Choroid plexus epithelial cell (primary cell): ENCODE data around the gene CEP126.

Source experiments
- DNase-seq: peaks from one replicate; pipeline ENCODE4 v3.0.0-alpha.2; 2010; ENCODE audit warnings: low read depth
- H3K4me3 ChIP-seq: 2 replicates; pipeline ENCODE4 v1.5.1; 2011; ENCODE audit warnings: low read depth, mild to moderate bottlenecking, control low read depth, low read length, moderate library complexity
- TF ChIP-seq, protein P1 (sequence below): conservative IDR thresholded peaks from 2 replicates; pipeline ENCODE4 v1.5.1; 2011; ENCODE audit warnings: low read depth, mild to moderate bottlenecking, control low read depth, inconsistent platforms, low read length, moderate library complexity

Gene CEP126

DNA sequence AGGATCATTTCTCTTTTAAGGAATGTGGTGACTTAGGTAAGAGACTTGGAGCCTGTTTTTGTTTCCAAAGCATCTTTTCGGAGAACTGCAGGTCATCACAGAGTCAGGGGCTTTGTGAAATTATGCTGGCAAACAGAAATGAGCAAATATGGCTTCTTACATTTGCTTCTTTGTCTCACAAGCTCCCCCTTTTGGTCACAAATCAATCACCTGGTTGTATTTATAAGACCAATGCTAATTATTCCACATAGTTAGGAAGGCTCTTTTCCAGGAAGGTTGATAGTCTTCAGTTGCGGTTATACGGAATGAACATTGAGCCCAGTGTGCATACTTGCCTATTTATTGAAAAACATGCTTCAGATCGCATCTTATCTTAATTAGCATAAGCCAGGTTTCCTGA lies 34.6 kb upstream of the CEP126 start:
- DNase-seq, result peak; percentile 91
- no peak overlapping the region for H3K4me3 ChIP-seq
- TF ChIP-seq, protein P1, sequence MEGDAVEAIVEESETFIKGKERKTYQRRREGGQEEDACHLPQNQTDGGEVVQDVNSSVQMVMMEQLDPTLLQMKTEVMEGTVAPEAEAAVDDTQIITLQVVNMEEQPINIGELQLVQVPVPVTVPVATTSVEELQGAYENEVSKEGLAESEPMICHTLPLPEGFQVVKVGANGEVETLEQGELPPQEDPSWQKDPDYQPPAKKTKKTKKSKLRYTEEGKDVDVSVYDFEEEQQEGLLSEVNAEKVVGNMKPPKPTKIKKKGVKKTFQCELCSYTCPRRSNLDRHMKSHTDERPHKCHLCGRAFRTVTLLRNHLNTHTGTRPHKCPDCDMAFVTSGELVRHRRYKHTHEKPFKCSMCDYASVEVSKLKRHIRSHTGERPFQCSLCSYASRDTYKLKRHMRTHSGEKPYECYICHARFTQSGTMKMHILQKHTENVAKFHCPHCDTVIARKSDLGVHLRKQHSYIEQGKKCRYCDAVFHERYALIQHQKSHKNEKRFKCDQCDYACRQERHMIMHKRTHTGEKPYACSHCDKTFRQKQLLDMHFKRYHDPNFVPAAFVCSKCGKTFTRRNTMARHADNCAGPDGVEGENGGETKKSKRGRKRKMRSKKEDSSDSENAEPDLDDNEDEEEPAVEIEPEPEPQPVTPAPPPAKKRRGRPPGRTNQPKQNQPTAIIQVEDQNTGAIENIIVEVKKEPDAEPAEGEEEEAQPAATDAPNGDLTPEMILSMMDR, result peak; percentile 71

DNA sequence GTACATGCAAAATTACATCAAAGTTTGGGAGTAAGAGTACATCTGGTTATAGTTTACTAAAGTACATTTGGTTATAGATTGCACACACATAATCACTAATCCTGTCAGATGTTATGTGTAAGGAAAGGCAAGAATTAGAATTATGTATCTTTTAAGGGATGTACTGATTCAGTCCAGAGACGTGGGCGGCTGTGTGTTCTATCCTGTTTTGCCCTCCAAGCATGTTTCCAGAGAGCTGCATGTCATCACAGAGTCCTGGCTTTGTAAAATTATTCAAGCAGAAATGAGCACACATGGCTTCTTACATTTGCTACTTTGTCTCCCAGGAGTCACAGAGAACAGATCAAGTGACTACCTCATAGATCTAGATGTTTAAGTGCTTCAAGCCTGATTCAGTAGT lies 33.2 kb upstream of the CEP126 start:
- TF ChIP-seq, protein P1, result no peak
- no peak overlapping the region for H3K4me3 ChIP-seq
- DNase-seq, result no peak

- DNase-seq, result no peak
- TF ChIP-seq, protein P1, result no peak
- no peak overlapping the region for H3K4me3 ChIP-seq
Observed at GRCh38 chr11:101885631-101886030, 29.2 kb upstream of the CEP126 start.

GRCh38 chr11:101889767-101890166 lies 25.0 kb upstream of the CEP126 start:
- no peak overlapping the region for H3K4me3 ChIP-seq
- TF ChIP-seq, protein P1, result no peak
- DNase-seq, result no peak

GRCh38 chr11:101894505-101894904 lies 20.3 kb upstream of the CEP126 start:
- no peak for DNase-seq
- TF ChIP-seq, protein P1, result no peak
- H3K4me3 ChIP-seq, result no peak overlapping the region

GRCh38 chr11:101907815-101908214 lies 7.0 kb upstream of the CEP126 start:
- H3K4me3 ChIP-seq, result no peak overlapping the region
- peak; percentile 14 for DNase-seq
- TF ChIP-seq, protein P1, result no peak

DNA sequence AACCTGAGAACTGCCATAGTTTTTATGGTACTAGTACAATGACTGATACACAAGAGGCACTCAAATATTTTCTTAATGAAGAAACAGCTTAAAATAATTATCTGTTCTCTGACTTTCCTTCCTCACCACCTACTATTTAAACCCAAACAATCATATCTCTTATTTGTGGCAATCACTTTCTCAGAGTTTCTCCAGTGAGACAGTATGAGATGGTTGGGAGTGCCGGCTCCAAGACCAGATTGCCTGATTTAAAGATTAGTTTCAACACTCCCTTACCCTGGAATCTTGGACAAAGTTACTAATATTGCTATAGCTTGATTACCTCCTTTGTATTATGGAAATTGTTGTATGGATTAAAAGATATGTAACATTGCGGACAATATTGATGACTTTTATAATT lies 5.7 kb upstream of the CEP126 start:
- TF ChIP-seq, protein P1, result no peak
- no peak overlapping the region for H3K4me3 ChIP-seq
- DNase-seq, result no peak
